ENCODE measurements around the gene PPP1R1B. TPM values are rescaled to one million over a fixed set of nuclear protein-coding genes. Genes with fewer than 3 reads are reported as not detected.

Gene PPP1R1B
- total RNA-seq, 1 donor from 2014 or later = not detected

GRCh38 chr17:39667262-39667944 is 40.7 kb downstream of the PPP1R1B start:
- Mint-ChIP-seq H3K9me3 (no peaks in the 10 kb centered on the region), H3K27ac (peak overlapping the region; percentile 24), H3K36me3 (ENCODE audit: low read depth) (peaks cover 5% of the 10 kb centered on the region), H3K27me3 (peaks cover 12% of the 10 kb centered on the region), H3K4me3 (peak overlapping the region; percentile 69), H3K4me1 (peaks cover 27% of the 10 kb centered on the region)
- TF ChIP-seq CTCF (IDR thresholded peaks at IDR 0.05) = no peak
- ChIA-PET CTCF (interaction anchor here (1.5 to 2.7 kb wide), 4 partner anchors 12 to 63 kb away, joined by 5 to 16 read pairs (median 8); partner anchors contain the start of gene MIEN1), POLR2A (interaction anchor here (0.6 to 1.8 kb wide), 9 partner anchors 10 to 197 kb away, joined by 3 to 13 read pairs (median 5); partner anchors contain the start of genes IKZF3 and PGAP3)
- DNase-seq (no peak), ATAC-seq (ENCODE audit: low read depth) (peak; percentile 32)
- intact Hi-C loops (cut with micrococcal nuclease) = loop anchor here (1.0 to 5.0 kb wide), 4 partner anchors 8 to 455 kb away; partner anchors contain the start of genes MIEN1 and MSL1

- peak; percentile 83 for ATAC-seq (ENCODE audit: low read depth)
- intact Hi-C loops (cut with micrococcal nuclease) = loop anchor here (1.0 to 5.0 kb wide), 6 partner anchors 8 to 454 kb away; partner anchors contain the start of genes MIEN1 and MSL1
- H3K4me3 Mint-ChIP-seq = peak within 1 kb of the TSS; percentile 71
- peak within 1 kb of the TSS; percentile 56 for H3K27ac Mint-ChIP-seq
- TF ChIP-seq CTCF (IDR thresholded peaks at IDR 0.05) = peak; percentile 44
- DNase-seq = peak; percentile 70
- POLR2A ChIA-PET = interaction anchor here (0.6 to 1.8 kb wide), 8 partner anchors 9 to 118 kb away, joined by 3 to 13 read pairs (median 4); partner anchors contain the start of genes MIEN1 and PGAP3
- CTCF ChIA-PET = interaction anchor here (0.7 to 1.9 kb wide), 15 partner anchors 8 to 312 kb away, joined by 3 to 11 read pairs (median 5); partner anchors contain the start of genes MIEN1, PGAP3, PSMD3 and STARD3
- H3K9me3 Mint-ChIP-seq = no peaks in the 10 kb centered on the region
- H3K27me3 Mint-ChIP-seq = peaks cover 12% of the 10 kb centered on the region
- peaks cover 30% of the 10 kb centered on the region for H3K4me1 Mint-ChIP-seq
- H3K36me3 Mint-ChIP-seq (ENCODE audit: low read depth) = peaks cover 2% of the 10 kb centered on the region
These were observed 41.5 kb downstream of the PPP1R1B start, which contains the start of gene PNMT for GRCh38 chr17:39667945-39668924. TSS of gene PNMT (plus strand) at chr17:39668453. CDS start at chr17:39668476, 23 bp downstream.

- Mint-ChIP-seq H3K27ac (no peak overlapping the region), H3K4me3 (no peak overlapping the region), H3K27me3 (peaks cover 12% of the 10 kb centered on the region), H3K4me1 (peaks cover 40% of the 10 kb centered on the region), H3K9me3 (no peaks in the 10 kb centered on the region), H3K36me3 (ENCODE audit: low read depth) (no peaks in the 10 kb centered on the region)
- intact Hi-C loops (cut with micrococcal nuclease) = loop anchor here (2.0 to 5.0 kb wide), 3 partner anchors 62 to 452 kb away; partner anchors contain the start of genes MIEN1 and MSL1
- ChIA-PET CTCF (interaction anchor here (0.5 to 3.0 kb wide), 10 partner anchors 9 to 195 kb away, joined by 3 to 26 read pairs (median 4); partner anchors contain the start of gene MIEN1), POLR2A (interaction anchor here (0.5 to 2.7 kb wide), 3 partner anchors 18 to 61 kb away, joined by 3 to 19 read pairs (median 3); partner anchors contain the start of gene PGAP3)
- TF ChIP-seq CTCF (IDR thresholded peaks at IDR 0.05) = no peak
- ATAC-seq (ENCODE audit: low read depth) (no peak), DNase-seq (no peak)
These were observed 43.4 kb downstream of the PPP1R1B start for GRCh38 chr17:39669897-39670735.

GRCh38 chr17:39670746-39671145 is 44.0 kb downstream of the PPP1R1B start:
- Mint-ChIP-seq H3K4me1 (peaks cover 43% of the 10 kb centered on the region), H3K4me3 (no peak overlapping the region), H3K27me3 (peaks cover 12% of the 10 kb centered on the region), H3K9me3 (no peaks in the 10 kb centered on the region), H3K27ac (no peak overlapping the region), H3K36me3 (ENCODE audit: low read depth) (no peaks in the 10 kb centered on the region)
- intact Hi-C loops (cut with micrococcal nuclease) = no loop called here
- no peak for DNase-seq
- ATAC-seq (ENCODE audit: low read depth) = no peak
- no peak for TF ChIP-seq CTCF (IDR thresholded peaks at IDR 0.05)
- CTCF ChIA-PET = interaction anchor here (0.5 to 3.0 kb wide), 8 partner anchors 9 to 66 kb away, joined by 3 to 26 read pairs (median 4); partner anchors contain the start of gene MIEN1
- POLR2A ChIA-PET = interaction anchor here (0.6 to 2.7 kb wide), 4 partner anchors 17 to 60 kb away, joined by 3 to 19 read pairs (median 7); partner anchors contain the start of gene PGAP3

Measured in activated B cell treated with CpG ODN at 0.5 μM for 24 hours (primary cell).